NOMO-1 treated with DMSO at 0.1 percent for 48 hours (cell line): ENCODE measurements around the gene HTD2.

ENCODE experiments used
- DNase-seq: peaks from one replicate; lab custom pipeline; 2025; ENCODE audit not compliant: unreplicated experiment; lab: John Stamatoyannopoulos, UW

The HTD2 gene

GRCh38 chr3:58355179-58355578 lies 48.9 kb downstream of the HTD2 start:
- DNase-seq, result peak; percentile 87

- peak; percentile 63 for DNase-seq
Measured at GRCh38 chr3:58356054-58356453, 49.7 kb downstream of the HTD2 start.

DNA sequence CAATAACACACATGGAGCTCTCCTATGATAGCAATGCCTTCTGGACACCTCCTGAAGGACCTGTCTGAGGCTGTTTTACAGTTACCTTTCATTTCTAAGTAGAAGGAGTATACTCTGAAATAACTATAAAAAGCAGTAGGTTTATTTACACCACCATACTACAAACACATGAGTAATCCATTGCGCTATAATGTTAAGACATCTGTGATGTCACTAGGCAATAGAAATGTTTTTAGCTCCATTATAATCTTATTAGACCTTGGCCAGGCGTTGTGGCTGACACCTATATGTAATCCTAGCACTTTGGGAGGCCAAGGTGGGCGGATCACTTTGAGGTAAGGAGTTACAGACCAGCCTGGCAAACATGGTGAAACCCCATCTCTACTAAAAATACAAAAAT lies 51.1 kb downstream of the HTD2 start:
- no peak for DNase-seq

DNA sequence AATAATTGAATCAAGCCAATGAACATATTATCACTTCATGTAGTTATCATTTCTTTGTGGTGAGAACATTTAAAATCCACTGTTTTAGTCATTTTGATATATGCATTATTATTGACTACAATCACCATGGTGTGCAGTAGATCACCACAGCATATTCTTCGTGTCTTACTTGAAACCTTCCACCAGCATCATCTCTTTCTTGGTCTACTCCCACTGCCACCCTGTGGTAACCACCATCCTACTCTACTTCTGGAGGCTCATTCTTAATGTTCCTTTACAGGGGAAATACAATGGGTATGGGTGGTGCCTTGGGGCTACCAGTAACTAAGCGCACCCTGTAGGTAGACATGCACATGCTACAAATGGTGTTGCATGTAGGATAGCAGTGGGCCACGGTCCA lies 51.8 kb downstream of the HTD2 start:
- no peak for DNase-seq

DNA sequence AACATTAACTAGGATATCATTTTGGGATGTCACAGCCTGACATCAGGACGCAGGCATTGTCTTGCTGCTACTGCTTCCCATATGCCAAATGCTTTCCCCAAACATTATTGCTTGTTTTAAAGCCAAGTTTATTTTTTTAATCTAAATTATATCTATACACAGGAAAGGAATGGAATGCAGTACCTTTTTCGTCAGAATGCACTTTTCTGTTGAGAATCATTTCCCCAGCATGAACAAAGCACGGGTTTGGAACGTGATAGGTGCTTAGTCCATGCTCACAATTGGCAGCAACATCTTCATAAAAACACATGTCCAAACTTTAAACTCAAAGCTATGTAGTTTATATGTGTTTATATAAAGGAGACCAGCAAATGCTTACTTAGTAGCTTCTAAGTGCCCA lies 52.5 kb downstream of the HTD2 start:
- no peak for DNase-seq

DNA sequence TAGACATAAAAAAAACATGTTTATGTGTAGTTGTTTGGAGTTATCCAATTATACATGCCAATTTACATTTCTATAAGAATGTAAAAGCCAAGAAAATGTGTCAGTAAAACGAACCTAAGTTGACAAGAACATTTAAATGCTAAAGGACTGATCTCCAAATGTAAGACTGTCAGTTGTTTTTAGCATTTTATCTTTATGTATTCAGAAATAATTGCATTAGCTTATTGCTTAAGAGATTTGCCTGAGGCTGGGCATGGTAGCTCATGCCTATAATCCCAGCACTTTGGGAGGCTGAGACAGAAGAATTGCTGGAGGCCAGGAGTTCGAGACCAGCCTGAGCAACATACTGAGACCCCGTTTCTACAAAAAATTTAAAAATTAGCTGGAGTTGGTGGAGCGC lies 53.3 kb downstream of the HTD2 start:
- no peak for DNase-seq

- DNase-seq, result no peak
Measured at GRCh38 chr3:58361866-58362265, 55.5 kb downstream of the HTD2 start.

- no peak for DNase-seq
Measured at GRCh38 chr3:58366699-58367098, 60.4 kb downstream of the HTD2 start.

GRCh38 chr3:58369038-58369437 lies 62.7 kb downstream of the HTD2 start:
- no peak for DNase-seq
